Activated CD4-positive, alpha-beta memory T cell treated with anti-CD3 and anti-CD28 coated beads, Interleukin-2, amount 10 ng/mL, durations not matched to agents 7 days and 5 days (primary cell): ENCODE data around the gene VLDLR. TPM values are rescaled to one million over a fixed set of nuclear protein-coding genes. Genes with fewer than 3 reads are reported as not detected.

Experiments
- CTCF ChIA-PET: fragments of 350-600 bp; sonication (Branson Sonifier 250); formaldehyde crosslinking; loops from one replicate; lab custom pipeline; 2021; ENCODE audit warnings: antibody characterized with exemption, inconsistent platforms; lab: Charles Lee
- POLR2A ChIA-PET: fragments of 350-600 bp; sonication (Branson Sonifier 250); formaldehyde crosslinking; loops from one replicate; lab custom pipeline; 2021; ENCODE audit warnings: antibody characterized with exemption; lab: Charles Lee
- DNase-seq: peaks from one replicate; pipeline ENCODE4 v3.0.0-alpha.2; 2020
- H3K27ac Mint-ChIP-seq: one replicate; pipeline ENCODE4 v1.8.0; 2021; ENCODE audit warnings: mild to moderate bottlenecking, mixed read lengths
- H3K27me3 Mint-ChIP-seq: one replicate; pipeline ENCODE4 v1.8.0; 2021; ENCODE audit warnings: mixed read lengths
- H3K36me3 Mint-ChIP-seq: one replicate; pipeline ENCODE4 v1.8.0; 2021; ENCODE audit warnings: low read depth, mixed read lengths
- H3K4me1 Mint-ChIP-seq: one replicate; pipeline ENCODE4 v1.8.0; 2021; ENCODE audit warnings: mixed read lengths
- H3K4me3 Mint-ChIP-seq: one replicate; pipeline ENCODE4 v1.8.0; 2021; ENCODE audit warnings: mild to moderate bottlenecking, mixed read lengths
- H3K9me3 Mint-ChIP-seq: one replicate; pipeline ENCODE4 v1.8.0; 2021; ENCODE audit warnings: mixed read lengths
- total RNA-seq, 2 experiments: library from RNA; stranded (reverse); gene quantifications; one replicate each; pipeline ENCODE4 v1.2.3, GENCODE V29; 2021

VLDLR gene
- total RNA-seq, 2 experiments from 2014 or later: 17.3 to 17.5 TPM

GRCh38 chr9:2624051-2624682, 2.6 kb downstream of the VLDLR start:
- no peak for DNase-seq
- Mint-ChIP-seq H3K27ac (no peak overlapping the region), H3K9me3 (no peaks in the 10 kb centered on the region), H3K36me3 (peaks cover 18% of the 10 kb centered on the region), H3K27me3 (peaks cover 51% of the 10 kb centered on the region), H3K4me3 (peak overlapping the region; percentile 77), H3K4me1 (peaks cover 26% of the 10 kb centered on the region)
- POLR2A ChIA-PET: no interaction called here
- CTCF ChIA-PET: no interaction called here

- CTCF ChIA-PET: no interaction called here
- POLR2A ChIA-PET: no interaction called here
Observed at GRCh38 chr9:2625427-2625826, 3.8 kb downstream of the VLDLR start.

GRCh38 chr9:2628919-2629318, 7.3 kb downstream of the VLDLR start:
- no peak overlapping the region for H3K4me3 Mint-ChIP-seq
- H3K27ac Mint-ChIP-seq: no peak overlapping the region
- DNase-seq: no peak
- no peaks in the 10 kb centered on the region for H3K9me3 Mint-ChIP-seq
- H3K4me1 Mint-ChIP-seq: peaks cover 2% of the 10 kb centered on the region
- H3K27me3 Mint-ChIP-seq: peaks cover 24% of the 10 kb centered on the region
- ChIA-PET POLR2A (no interaction called here), CTCF (no interaction called here)
- peaks cover 12% of the 10 kb centered on the region for H3K36me3 Mint-ChIP-seq

More at GRCh38 chr9:2625427-2625826, 3.8 kb downstream of the VLDLR start:
- Mint-ChIP-seq H3K27ac (no peak overlapping the region), H3K9me3 (no peaks in the 10 kb centered on the region), H3K4me1 (peaks cover 22% of the 10 kb centered on the region), H3K4me3 (no peak overlapping the region), H3K36me3 (peaks cover 18% of the 10 kb centered on the region), H3K27me3 (peaks cover 41% of the 10 kb centered on the region)
- DNase-seq: no peak

DNA sequence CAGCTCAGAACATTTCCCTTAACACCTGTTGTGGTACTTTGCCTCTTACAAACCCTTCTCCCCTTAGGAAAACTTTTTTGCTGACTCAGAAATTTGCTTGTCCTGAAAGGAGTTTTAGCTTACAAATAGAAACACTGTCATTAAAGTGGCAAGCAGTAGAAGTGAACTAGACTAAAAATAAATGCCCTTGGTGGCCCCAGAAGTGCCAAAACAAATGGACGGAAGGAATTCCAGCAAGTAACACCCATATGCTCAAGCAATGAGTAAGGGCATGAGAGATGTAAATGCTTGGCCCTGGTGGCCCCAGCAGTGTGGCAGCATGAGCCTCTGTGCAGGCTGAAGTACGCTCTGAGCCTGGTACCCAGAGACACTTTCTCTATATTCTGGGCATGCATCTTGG, 8.6 kb downstream of the VLDLR start:
- CTCF ChIA-PET: no interaction called here
- Mint-ChIP-seq H3K36me3 (peaks cover 4% of the 10 kb centered on the region), H3K27me3 (peaks cover 13% of the 10 kb centered on the region), H3K9me3 (no peaks in the 10 kb centered on the region), H3K27ac (no peak overlapping the region), H3K4me1 (peaks cover 4% of the 10 kb centered on the region), H3K4me3 (no peak overlapping the region)
- no peak for DNase-seq
- POLR2A ChIA-PET: interaction anchor here (1.1 kb wide), 1 partner anchor 25 kb away, joined by 3 read pairs; no protein-coding TSS in a partner anchor

- H3K9me3 Mint-ChIP-seq: no peaks in the 10 kb centered on the region
- H3K36me3 Mint-ChIP-seq: peaks cover 15% of the 10 kb centered on the region
- peaks cover 6% of the 10 kb centered on the region for H3K27me3 Mint-ChIP-seq
- no peak overlapping the region for H3K27ac Mint-ChIP-seq
- POLR2A ChIA-PET: no interaction called here
- H3K4me3 Mint-ChIP-seq: no peak overlapping the region
- CTCF ChIA-PET: no interaction called here
- no peak for DNase-seq
- H3K4me1 Mint-ChIP-seq: peaks cover 4% of the 10 kb centered on the region
Observed at GRCh38 chr9:2631263-2631662, 9.7 kb downstream of the VLDLR start.

- Mint-ChIP-seq H3K27me3 (peaks cover 4% of the 10 kb centered on the region), H3K9me3 (no peaks in the 10 kb centered on the region), H3K36me3 (peaks cover 28% of the 10 kb centered on the region), H3K4me3 (no peak overlapping the region), H3K27ac (no peak overlapping the region), H3K4me1 (peaks cover 13% of the 10 kb centered on the region)
- ChIA-PET CTCF (no interaction called here), POLR2A (interaction anchor here (1.0 to 1.3 kb wide), 2 partner anchors 15 to 619 kb away, joined by 3 read pairs; partner anchors contain the start of gene SMARCA2)
- no peak for DNase-seq
Observed at GRCh38 chr9:2634153-2634552, 12.6 kb downstream of the VLDLR start.

DNA sequence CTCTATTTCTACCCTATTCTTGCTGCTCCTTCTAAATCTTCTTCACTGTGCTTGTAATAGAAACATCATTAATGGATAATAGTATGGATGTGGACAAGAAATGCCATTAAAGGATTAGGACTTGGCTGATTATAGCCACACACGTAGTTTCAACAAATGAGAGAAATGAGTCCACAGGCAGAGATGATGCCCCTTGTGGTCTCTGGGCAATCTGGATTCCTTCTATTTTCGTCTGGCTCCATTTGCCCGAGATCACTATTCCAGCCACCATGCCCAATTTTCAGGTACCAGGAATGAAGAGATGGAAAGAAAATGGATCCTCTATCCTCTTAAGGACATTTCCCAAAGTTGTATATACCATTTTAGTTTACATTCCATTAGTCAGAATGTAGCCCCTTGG, 13.2 kb downstream of the VLDLR start:
- H3K27me3 Mint-ChIP-seq: peaks cover 4% of the 10 kb centered on the region
- ChIA-PET CTCF (no interaction called here), POLR2A (interaction anchor here (1.0 to 1.3 kb wide), 2 partner anchors 15 to 620 kb away, joined by 3 read pairs; partner anchors contain the start of gene SMARCA2)
- no peak overlapping the region for H3K27ac Mint-ChIP-seq
- no peaks in the 10 kb centered on the region for H3K9me3 Mint-ChIP-seq
- no peak for DNase-seq
- H3K4me1 Mint-ChIP-seq: peaks cover 19% of the 10 kb centered on the region
- peaks cover 35% of the 10 kb centered on the region for H3K36me3 Mint-ChIP-seq
- no peak overlapping the region for H3K4me3 Mint-ChIP-seq

- no peak overlapping the region for H3K4me3 Mint-ChIP-seq
- H3K9me3 Mint-ChIP-seq: no peaks in the 10 kb centered on the region
- peaks cover 46% of the 10 kb centered on the region for H3K36me3 Mint-ChIP-seq
- CTCF ChIA-PET: no interaction called here
- no peak for DNase-seq
- H3K27ac Mint-ChIP-seq: no peak overlapping the region
- H3K4me1 Mint-ChIP-seq: peaks cover 20% of the 10 kb centered on the region
- peaks cover 4% of the 10 kb centered on the region for H3K27me3 Mint-ChIP-seq
- POLR2A ChIA-PET: no interaction called here
Observed at GRCh38 chr9:2635922-2636321, 14.3 kb downstream of the VLDLR start.

DNA sequence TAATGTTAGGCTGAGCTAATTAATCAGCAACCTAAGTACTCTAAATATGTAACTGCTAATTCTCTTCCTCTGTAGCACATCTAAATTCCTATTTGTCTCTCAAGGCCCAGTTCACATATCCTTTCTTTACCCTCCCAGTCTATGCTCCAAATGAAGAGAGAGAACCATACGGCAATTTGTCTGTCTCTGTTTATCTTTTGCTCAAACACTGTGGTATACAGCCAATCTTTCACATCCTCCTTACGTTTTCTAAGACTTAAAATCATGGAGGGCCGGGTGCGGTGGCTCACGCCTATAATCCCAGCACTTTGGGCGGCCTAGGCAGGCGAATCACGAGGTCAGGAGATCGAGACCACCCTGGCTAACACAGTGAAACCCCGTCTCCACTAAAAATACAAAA, 15.8 kb downstream of the VLDLR start:
- no peak overlapping the region for H3K4me3 Mint-ChIP-seq
- peaks cover 59% of the 10 kb centered on the region for H3K36me3 Mint-ChIP-seq
- H3K4me1 Mint-ChIP-seq: peaks cover 20% of the 10 kb centered on the region
- ChIA-PET CTCF (no interaction called here), POLR2A (no interaction called here)
- H3K9me3 Mint-ChIP-seq: no peaks in the 10 kb centered on the region
- no peak for DNase-seq
- no peak overlapping the region for H3K27ac Mint-ChIP-seq
- H3K27me3 Mint-ChIP-seq: peaks cover 2% of the 10 kb centered on the region

GRCh38 chr9:2638871-2639673, 17.5 kb downstream of the VLDLR start:
- H3K4me1 Mint-ChIP-seq: peaks cover 20% of the 10 kb centered on the region
- no peaks in the 10 kb centered on the region for H3K9me3 Mint-ChIP-seq
- no peak overlapping the region for H3K4me3 Mint-ChIP-seq
- ChIA-PET POLR2A (interaction anchor here (0.8 to 2.7 kb wide), 3 partner anchors 16 to 205 kb away, joined by 3 to 13 read pairs (median 3); partner anchors contain the start of gene PUM3), CTCF (no interaction called here)
- H3K36me3 Mint-ChIP-seq: peaks cover 75% of the 10 kb centered on the region
- H3K27ac Mint-ChIP-seq: no peak overlapping the region
- H3K27me3 Mint-ChIP-seq: peaks cover under 1% of the 10 kb centered on the region
- no peak for DNase-seq

- Mint-ChIP-seq H3K27me3 (no peaks in the 10 kb centered on the region), H3K27ac (no peak overlapping the region), H3K9me3 (no peaks in the 10 kb centered on the region), H3K36me3 (peaks cover 80% of the 10 kb centered on the region), H3K4me1 (peaks cover 16% of the 10 kb centered on the region), H3K4me3 (no peak overlapping the region)
- POLR2A ChIA-PET: interaction anchor here (0.8 to 2.7 kb wide), 3 partner anchors 16 to 204 kb away, joined by 3 to 13 read pairs (median 3); partner anchors contain the start of gene PUM3
- DNase-seq: no peak
- CTCF ChIA-PET: no interaction called here
Observed at GRCh38 chr9:2639786-2640185, 18.2 kb downstream of the VLDLR start.

GRCh38 chr9:2640570-2640969, 19.0 kb downstream of the VLDLR start:
- H3K4me1 Mint-ChIP-seq: peaks cover 16% of the 10 kb centered on the region
- ChIA-PET POLR2A (interaction anchor here (2.7 kb wide), 1 partner anchor 15 kb away, joined by 13 read pairs; no protein-coding TSS in a partner anchor), CTCF (no interaction called here)
- H3K9me3 Mint-ChIP-seq: no peaks in the 10 kb centered on the region
- no peak overlapping the region for H3K4me3 Mint-ChIP-seq
- H3K36me3 Mint-ChIP-seq: peaks cover 85% of the 10 kb centered on the region
- no peaks in the 10 kb centered on the region for H3K27me3 Mint-ChIP-seq
- H3K27ac Mint-ChIP-seq: no peak overlapping the region
- no peak for DNase-seq

GRCh38 chr9:2641033-2641432, 19.4 kb downstream of the VLDLR start:
- Mint-ChIP-seq H3K27me3 (no peaks in the 10 kb centered on the region), H3K27ac (no peak overlapping the region), H3K4me1 (peaks cover 16% of the 10 kb centered on the region), H3K36me3 (peaks cover 84% of the 10 kb centered on the region), H3K4me3 (no peak overlapping the region), H3K9me3 (no peaks in the 10 kb centered on the region)
- CTCF ChIA-PET: no interaction called here
- POLR2A ChIA-PET: interaction anchor here (1.5 kb wide), 1 partner anchor 18 kb away, joined by 4 read pairs; no protein-coding TSS in a partner anchor
- DNase-seq: no peak
